HCT116 (cell line): Measurements from ENCODE around the gene LHCGR.

Source experiments
- CTCF ChIP-seq, 3 experiments: fragments of 200-600 bp in 1 of 3; sonication (generic) in 1 of 3; IDR thresholded peaks in 2 of 3; conservative IDR thresholded peaks in 1 of 3; 2 replicates each; pipeline ENCODE4 v1.5.1; 2012 to 2017; ENCODE audit warnings: low read depth in 2 of 3, low read length in 2 of 3, antibody characterized with exemption in 1 of 3, borderline replicate concordance in 1 of 3, control low read depth in 1 of 3, mild to moderate bottlenecking in 1 of 3, mixed read lengths in 1 of 3, mixed run types in 1 of 3, moderate library complexity in 1 of 3; ENCODE audit not compliant: insufficient read depth in 1 of 3
- POLR2AphosphoS5 ChIP-seq: IDR thresholded peaks from 2 replicates; pipeline ENCODE4 v1.6.1; 2011; ENCODE audit warnings: mild to moderate bottlenecking, low read depth, low read length, moderate library complexity
- SRF ChIP-seq: IDR thresholded peaks from 2 replicates; pipeline ENCODE4 v1.6.1; 2012; ENCODE audit warnings: low read depth

- TF ChIP-seq SRF, result no peak
- no peak for TF ChIP-seq CTCF (IDR thresholded peaks at IDR 0.05 in 2 of 3, conservative IDR thresholded peaks at IDR 0.05 in 1 of 3; ENCODE audit: borderline replicate concordance in 1 of 3, insufficient read depth in 1 of 3, low read depth in 2 of 3, low read length in 2 of 3)
- no peak for TF ChIP-seq POLR2AphosphoS5
Measured at GRCh38 chr2:48787580-48787979, 32.1 kb upstream of the LHCGR start.
